HFFc6 (cell line): Measurements from ENCODE around the gene RAD18. TPM values are rescaled to one million over a fixed set of nuclear protein-coding genes. Genes with fewer than 3 reads are reported as not detected.

Experiments used
- DNase-seq: peaks from one replicate; pipeline ENCODE4 v3.0.0-alpha.2; 2018
- H3K27ac Mint-ChIP-seq: 2 replicates; pipeline ENCODE4 v1.8.0; 2020; ENCODE audit warnings: mild to moderate bottlenecking, mixed read lengths
- H3K27me3 Mint-ChIP-seq: 2 replicates; pipeline ENCODE4 v1.8.0; 2021; ENCODE audit warnings: mild to moderate bottlenecking, moderate library complexity, mixed read lengths; ENCODE audit not compliant: insufficient read depth
- H3K36me3 Mint-ChIP-seq: 2 replicates; pipeline ENCODE4 v1.8.0; 2021; ENCODE audit warnings: low read depth, mixed read lengths
- H3K4me1 Mint-ChIP-seq: 2 replicates; pipeline ENCODE4 v1.8.0; 2020; ENCODE audit warnings: low read depth, mixed read lengths
- H3K4me3 Mint-ChIP-seq: 2 replicates; pipeline ENCODE4 v1.8.0; 2020; ENCODE audit warnings: mild to moderate bottlenecking, moderate library complexity, mixed read lengths
- H3K9me3 Mint-ChIP-seq: 2 replicates; pipeline ENCODE4 v1.8.0; 2020; ENCODE audit warnings: mild to moderate bottlenecking, mixed read lengths
- long read RNA-seq: library from polyadenylated mRNA; unstranded; transcript quantifications from one replicate; pipeline ENCODE4 v2.0.0, GENCODE V29; 2019
- total RNA-seq, 6 experiments: library from RNA; stranded (reverse); fragmentation: NEBNext Ultra II Directional; extraction: Animal tissue kit (Norgen Biotek cat#: 25700); gene quantifications; 2 replicates in 1 of 6; 3 replicates in 5 of 6; pipeline ENCODE4 v1.2.3, GENCODE V29; 2021
- TF ChIP-seq, protein P1 (sequence below): fragments of 200-600 bp; sonication (generic); IDR thresholded peaks from 2 replicates; pipeline ENCODE4 v1.5.0; 2021; ENCODE audit warnings: antibody characterized with exemption, mild to moderate bottlenecking

RAD18 gene, protein sequence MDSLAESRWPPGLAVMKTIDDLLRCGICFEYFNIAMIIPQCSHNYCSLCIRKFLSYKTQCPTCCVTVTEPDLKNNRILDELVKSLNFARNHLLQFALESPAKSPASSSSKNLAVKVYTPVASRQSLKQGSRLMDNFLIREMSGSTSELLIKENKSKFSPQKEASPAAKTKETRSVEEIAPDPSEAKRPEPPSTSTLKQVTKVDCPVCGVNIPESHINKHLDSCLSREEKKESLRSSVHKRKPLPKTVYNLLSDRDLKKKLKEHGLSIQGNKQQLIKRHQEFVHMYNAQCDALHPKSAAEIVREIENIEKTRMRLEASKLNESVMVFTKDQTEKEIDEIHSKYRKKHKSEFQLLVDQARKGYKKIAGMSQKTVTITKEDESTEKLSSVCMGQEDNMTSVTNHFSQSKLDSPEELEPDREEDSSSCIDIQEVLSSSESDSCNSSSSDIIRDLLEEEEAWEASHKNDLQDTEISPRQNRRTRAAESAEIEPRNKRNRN
- total RNA-seq, result 10 to 100 TPM; 25.0 to 34.0 (median 31.9) TPM
- long read RNA-seq, full-length matches to known transcripts, result 13 of 28 reads
- long read RNA-seq, partial matches to known transcripts, result 7 of 28 reads
- long read RNA-seq, other reads (novel, unspliced or antisense), result 8 of 28 reads

DNA sequence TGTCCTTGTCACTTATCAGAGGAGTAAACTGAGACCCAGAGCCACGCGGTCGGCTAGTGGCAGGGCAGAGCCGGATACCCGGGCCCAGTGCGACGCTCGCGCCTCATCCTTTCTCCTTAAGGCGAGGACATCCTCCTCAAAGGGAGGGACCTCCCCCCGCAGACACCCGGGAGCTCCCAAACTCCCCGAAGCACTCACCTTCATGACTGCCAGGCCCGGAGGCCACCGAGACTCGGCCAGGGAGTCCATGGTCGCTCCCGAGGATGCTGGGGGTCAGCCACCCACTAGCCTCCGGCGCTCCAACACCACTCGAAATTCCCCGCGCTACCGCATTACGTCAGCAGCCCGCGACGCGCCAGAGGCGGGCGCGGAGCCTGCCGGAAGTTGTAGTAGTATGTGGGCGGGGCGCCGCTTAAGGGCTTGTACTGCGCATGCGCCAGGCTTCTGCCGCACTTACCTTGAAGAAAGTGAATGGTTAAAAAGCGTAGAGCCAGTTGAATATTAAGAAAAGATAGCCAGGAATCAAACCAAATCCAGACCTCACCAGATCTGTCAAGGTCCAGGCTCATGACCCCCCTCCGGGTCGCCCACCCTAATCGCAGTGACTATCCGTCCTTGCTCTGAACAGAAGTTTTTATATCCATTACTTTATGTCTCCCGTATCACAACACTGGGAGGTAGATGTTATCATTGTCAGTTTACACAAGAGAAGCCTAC lies at the start of gene RAD18:
Gene RAD18, minus strand, starts transcription at position 336 of the 717 bp plus-strand sequence. Its CDS starts 87 bp downstream, at position 249.
- Mint-ChIP-seq H3K36me3 (peaks cover 32% of the 10 kb centered on the region), H3K4me3 (peak within 1 kb of the TSS; percentile 97), H3K27ac (peak within 1 kb of the TSS; percentile 88), H3K4me1 (peaks cover 77% of the 10 kb centered on the region), H3K27me3 (peaks cover 1% of the 10 kb centered on the region; the same call in 1 of the 2 replicates), H3K9me3 (no peaks in the 10 kb centered on the region)
- TF ChIP-seq, protein P1, sequence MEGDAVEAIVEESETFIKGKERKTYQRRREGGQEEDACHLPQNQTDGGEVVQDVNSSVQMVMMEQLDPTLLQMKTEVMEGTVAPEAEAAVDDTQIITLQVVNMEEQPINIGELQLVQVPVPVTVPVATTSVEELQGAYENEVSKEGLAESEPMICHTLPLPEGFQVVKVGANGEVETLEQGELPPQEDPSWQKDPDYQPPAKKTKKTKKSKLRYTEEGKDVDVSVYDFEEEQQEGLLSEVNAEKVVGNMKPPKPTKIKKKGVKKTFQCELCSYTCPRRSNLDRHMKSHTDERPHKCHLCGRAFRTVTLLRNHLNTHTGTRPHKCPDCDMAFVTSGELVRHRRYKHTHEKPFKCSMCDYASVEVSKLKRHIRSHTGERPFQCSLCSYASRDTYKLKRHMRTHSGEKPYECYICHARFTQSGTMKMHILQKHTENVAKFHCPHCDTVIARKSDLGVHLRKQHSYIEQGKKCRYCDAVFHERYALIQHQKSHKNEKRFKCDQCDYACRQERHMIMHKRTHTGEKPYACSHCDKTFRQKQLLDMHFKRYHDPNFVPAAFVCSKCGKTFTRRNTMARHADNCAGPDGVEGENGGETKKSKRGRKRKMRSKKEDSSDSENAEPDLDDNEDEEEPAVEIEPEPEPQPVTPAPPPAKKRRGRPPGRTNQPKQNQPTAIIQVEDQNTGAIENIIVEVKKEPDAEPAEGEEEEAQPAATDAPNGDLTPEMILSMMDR, result no peak
- DNase-seq, result peak; percentile 82

DNA sequence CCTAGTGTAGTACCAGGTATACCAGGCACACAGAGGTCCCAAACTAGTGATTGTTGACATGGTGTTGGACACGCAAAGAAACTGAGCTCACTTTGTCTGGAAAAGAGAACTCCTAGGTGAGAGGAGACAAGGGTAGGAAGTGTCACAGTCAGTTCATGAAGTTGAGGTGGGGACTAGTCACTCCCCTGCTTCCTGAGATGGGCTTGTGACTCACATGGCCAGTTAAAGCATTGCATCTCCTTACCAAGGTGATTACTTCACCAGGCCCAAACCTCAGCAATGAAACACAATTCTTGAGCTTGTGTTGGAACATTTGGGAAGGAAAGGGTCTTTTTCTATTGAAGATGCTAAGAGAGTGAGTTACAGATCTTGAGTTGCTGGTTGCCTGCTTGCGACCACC lies 49.2 kb upstream of the RAD18 start:
- no peak for DNase-seq
- Mint-ChIP-seq H3K4me3 (no peak overlapping the region), H3K27me3 (peaks cover 28% of the 10 kb centered on the region), H3K36me3 (no peaks in the 10 kb centered on the region), H3K27ac (no peak overlapping the region), H3K9me3 (no peaks in the 10 kb centered on the region), H3K4me1 (peaks cover 11% of the 10 kb centered on the region)
- TF ChIP-seq, protein P1, result no peak

DNA sequence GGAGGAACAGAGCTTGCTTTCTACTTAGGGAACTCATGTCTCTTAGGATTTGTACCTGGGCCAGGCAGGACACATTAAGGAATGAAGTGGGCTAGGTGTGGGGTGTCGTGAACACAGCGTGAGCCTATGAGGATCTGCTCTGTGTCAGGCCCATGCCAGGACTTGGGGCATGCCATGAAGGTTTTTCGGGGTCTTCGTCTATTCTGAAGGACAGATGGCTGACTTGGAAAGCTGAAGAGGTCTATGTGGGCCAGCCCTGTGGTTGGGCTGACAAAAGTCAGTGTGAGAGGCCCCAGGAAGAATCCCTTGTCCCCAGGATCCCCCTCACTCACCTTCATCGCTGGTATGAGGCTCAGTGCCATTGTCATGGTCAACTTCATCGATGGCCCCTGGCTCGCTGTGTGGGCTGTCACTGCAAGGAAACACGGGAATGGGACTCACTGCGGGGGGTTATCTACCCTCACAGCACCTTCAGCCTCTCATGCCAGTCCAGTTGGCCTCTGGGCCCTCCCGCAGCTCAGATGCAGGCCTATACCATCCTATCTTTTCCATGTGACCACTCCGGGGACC lies 46.8 kb upstream of the RAD18 start:
- Mint-ChIP-seq H3K36me3 (no peaks in the 10 kb centered on the region), H3K4me3 (no peak overlapping the region), H3K27me3 (peaks cover 20% of the 10 kb centered on the region), H3K4me1 (peaks cover 11% of the 10 kb centered on the region), H3K9me3 (no peaks in the 10 kb centered on the region), H3K27ac (no peak overlapping the region)
- TF ChIP-seq, protein P1, result no peak
- no peak for DNase-seq

DNA sequence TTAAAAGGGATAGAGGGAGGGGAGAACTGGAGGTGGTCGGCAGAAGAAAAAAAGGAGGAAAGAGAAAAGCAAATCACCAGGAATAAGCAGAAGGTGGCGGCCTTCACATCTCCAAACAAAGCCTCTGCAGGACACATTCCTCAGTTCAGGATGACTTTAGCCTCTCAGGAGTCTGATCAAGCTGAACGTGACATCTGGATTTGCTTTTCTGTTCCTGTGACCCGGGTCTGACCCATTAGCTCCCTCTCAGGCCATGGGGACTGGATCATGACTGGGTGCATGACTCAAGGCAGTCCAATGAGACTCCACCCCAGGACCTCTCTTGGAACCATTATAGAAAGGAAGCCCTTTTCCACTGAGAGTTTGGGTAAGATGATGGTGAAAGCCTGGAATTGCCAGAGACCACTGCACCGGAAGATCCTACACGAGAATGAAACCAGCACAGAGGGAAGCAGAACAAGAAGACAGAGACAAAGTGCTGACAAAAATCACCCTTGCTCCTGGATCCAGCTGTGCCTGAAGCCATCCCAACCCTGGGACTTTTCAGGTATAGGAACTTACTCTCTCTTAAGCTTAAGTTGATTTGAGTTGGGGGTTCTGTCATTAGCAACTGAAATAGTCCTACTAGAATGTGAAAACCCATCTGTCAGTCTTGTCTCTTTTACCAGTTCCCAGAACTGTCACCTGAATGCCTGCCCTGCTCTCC lies 45.4 kb upstream of the RAD18 start:
- TF ChIP-seq, protein P1, result no peak
- Mint-ChIP-seq H3K27me3 (peaks cover 21% of the 10 kb centered on the region), H3K27ac (no peak overlapping the region), H3K4me1 (peaks cover 11% of the 10 kb centered on the region), H3K9me3 (no peaks in the 10 kb centered on the region), H3K36me3 (no peaks in the 10 kb centered on the region), H3K4me3 (no peak overlapping the region; the same call in 1 of the 2 replicates)
- no peak for DNase-seq

DNA sequence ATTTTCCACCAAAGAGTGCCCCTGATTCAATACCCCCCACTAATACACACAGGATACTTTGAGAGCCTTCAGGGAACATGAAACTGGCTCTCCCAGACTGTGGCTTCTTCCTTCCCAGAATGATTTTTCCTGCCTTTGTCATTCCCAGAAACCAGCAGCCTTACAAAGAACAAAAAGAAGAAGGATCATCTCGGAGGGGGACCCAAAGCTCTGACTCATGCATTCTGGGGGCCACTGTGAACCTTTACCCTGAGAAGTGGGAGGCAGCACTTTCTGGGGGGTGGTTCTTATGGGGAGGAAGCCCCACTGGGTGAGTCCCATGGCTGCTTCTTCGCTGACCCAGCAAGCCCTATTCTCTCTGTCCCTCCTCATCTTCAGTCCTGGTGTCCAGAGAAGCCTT lies 44.7 kb upstream of the RAD18 start:
- Mint-ChIP-seq H3K9me3 (no peaks in the 10 kb centered on the region), H3K27ac (no peak overlapping the region), H3K36me3 (no peaks in the 10 kb centered on the region), H3K4me1 (peaks cover 11% of the 10 kb centered on the region), H3K27me3 (peaks cover 21% of the 10 kb centered on the region), H3K4me3 (no peak overlapping the region; the same call in 1 of the 2 replicates)
- no peak for DNase-seq
- TF ChIP-seq, protein P1, result no peak
